Mesenchymal stem cell (in vitro differentiated cells and primary cell): ENCODE data around the gene STARD3.

Experiments used
- DNase-seq: peaks from one replicate; pipeline ENCODE4 v3.0.0-alpha.2; 2013
- H2AFZ ChIP-seq: one replicate; pipeline ENCODE4 v1.6.1; 2013; ENCODE audit warnings: low read depth, mild to moderate bottlenecking, control low read depth, inconsistent platforms, low read length, moderate library complexity
- H2AK5ac ChIP-seq: 2 replicates; pipeline ENCODE4 v1.6.1; 2013; ENCODE audit warnings: low read length, moderate library complexity, mild to moderate bottlenecking, inconsistent platforms; ENCODE audit not compliant: severe bottlenecking
- H2BK120ac ChIP-seq: one replicate; pipeline ENCODE4 v1.6.1; 2013; ENCODE audit warnings: low read depth, mild to moderate bottlenecking, inconsistent platforms, low read length, moderate library complexity
- H2BK12ac ChIP-seq, 2 experiments: one replicate each; pipeline ENCODE4 v1.6.1; 2013; ENCODE audit warnings: inconsistent platforms in 2 of 2, low read length in 2 of 2, mild to moderate bottlenecking in 2 of 2, moderate library complexity in 2 of 2, control low read depth in 1 of 2
- H2BK15ac ChIP-seq: one replicate; pipeline ENCODE4 v1.6.1; 2013; ENCODE audit warnings: mild to moderate bottlenecking, low read depth, inconsistent platforms; ENCODE audit not compliant: poor library complexity, severe bottlenecking
- H2BK5ac ChIP-seq: 2 replicates; pipeline ENCODE4 v1.6.1; 2013; ENCODE audit warnings: low read depth, mild to moderate bottlenecking, low read length, control low read depth, inconsistent platforms; ENCODE audit not compliant: poor library complexity, severe bottlenecking
- H3K14ac ChIP-seq, 2 experiments: one replicate each; pipeline ENCODE4 v1.6.1; 2013; ENCODE audit warnings: inconsistent platforms in 2 of 2, low read length in 2 of 2, control low read depth in 1 of 2, mild to moderate bottlenecking in 1 of 2, moderate library complexity in 1 of 2
- H3K18ac ChIP-seq, 2 experiments: one replicate each; pipeline ENCODE4 v1.6.1; 2013; ENCODE audit warnings: inconsistent platforms in 2 of 2, low read length in 2 of 2, control low read depth in 1 of 2, low read depth in 1 of 2, mild to moderate bottlenecking in 1 of 2
- H3K23ac ChIP-seq, 2 experiments: one replicate each; pipeline ENCODE4 v1.6.1; 2013; ENCODE audit warnings: inconsistent platforms in 2 of 2, low read length in 2 of 2, mild to moderate bottlenecking in 2 of 2, moderate library complexity in 2 of 2, control low read depth in 1 of 2
- H3K27ac ChIP-seq: 2 replicates; pipeline ENCODE4 v1.5.1; 2013; ENCODE audit warnings: mild to moderate bottlenecking, moderate library complexity, low read length, control low read depth, inconsistent platforms; ENCODE audit not compliant: poor library complexity, severe bottlenecking
- H3K27me3 ChIP-seq, 2 experiments: 2 replicates each; pipeline versions ENCODE4 v1.6.1 to v1.7.0; 2013; ENCODE audit warnings: low read length in 2 of 2, mild to moderate bottlenecking in 2 of 2, moderate library complexity in 2 of 2, control low read depth in 1 of 2, inconsistent platforms in 1 of 2; ENCODE audit not compliant: control insufficient read depth in 1 of 2, insufficient read depth in 1 of 2
- H3K36me3 ChIP-seq, 2 experiments: 2 replicates each; pipeline versions ENCODE4 v1.6.1 to v1.7.0; 2013; ENCODE audit warnings: low read length in 2 of 2, control low read depth in 1 of 2, inconsistent platforms in 1 of 2, low read depth in 1 of 2, mild to moderate bottlenecking in 1 of 2; ENCODE audit not compliant: insufficient read depth in 2 of 2, control insufficient read depth in 1 of 2
- H3K4ac ChIP-seq, 2 experiments: one replicate each; pipeline ENCODE4 v1.6.1; 2013; ENCODE audit warnings: inconsistent platforms in 2 of 2, low read length in 2 of 2, mild to moderate bottlenecking in 2 of 2, moderate library complexity in 2 of 2, control low read depth in 1 of 2, low read depth in 1 of 2
- H3K4me1 ChIP-seq: 2 replicates; pipeline ENCODE4 v1.6.1; 2013; ENCODE audit warnings: low read depth, low read length, control low read depth; ENCODE audit not compliant: control insufficient read depth, insufficient read depth
- H3K4me2 ChIP-seq: 2 replicates; pipeline ENCODE4 v1.6.1; 2013; ENCODE audit warnings: low read length, mild to moderate bottlenecking, inconsistent platforms; ENCODE audit not compliant: poor library complexity, severe bottlenecking
- H3K4me3 ChIP-seq, 2 experiments: 2 replicates each; pipeline versions ENCODE4 v1.5.1 to v1.7.0; 2013; ENCODE audit warnings: low read length in 2 of 2, mild to moderate bottlenecking in 2 of 2, control low read depth in 1 of 2, low read depth in 1 of 2; ENCODE audit not compliant: insufficient read depth in 1 of 2
- H3K79me1 ChIP-seq: replicated peaks from 2 replicates; pipeline ENCODE4 v1.6.1; 2013; ENCODE audit warnings: mild to moderate bottlenecking, control low read depth, low read length, inconsistent platforms; ENCODE audit not compliant: poor library complexity, severe bottlenecking
- H3K9ac ChIP-seq: 2 replicates; pipeline ENCODE4 v1.7.0; 2013; ENCODE audit warnings: mild to moderate bottlenecking, low read length, moderate library complexity
- H3K9me3 ChIP-seq: 2 replicates; pipeline ENCODE4 v1.7.0; 2013; ENCODE audit warnings: mild to moderate bottlenecking, low read length; ENCODE audit not compliant: control insufficient read depth
- H4K8ac ChIP-seq: one replicate; pipeline ENCODE4 v1.6.1; 2013; ENCODE audit warnings: inconsistent platforms, mild to moderate bottlenecking, low read length, moderate library complexity
- H4K91ac ChIP-seq: one replicate; pipeline ENCODE4 v1.6.1; 2013; ENCODE audit warnings: mild to moderate bottlenecking, low read length, inconsistent platforms
- WGBS: methylation state at CpG from one replicate; pipeline ENCODE4 v1.1.7; 2013; ENCODE audit warnings: mixed read lengths; 5-methylcytosine and 5-hydroxymethylcytosine counted together

Gene STARD3

GRCh38 chr17:39683295-39683939 lies 46.5 kb downstream of the STARD3 start:
- no peak overlapping the region for H2BK15ac ChIP-seq
- H3K27ac ChIP-seq, result no peak overlapping the region
- no peaks in the 10 kb centered on the region for H3K9me3 ChIP-seq
- no peaks in the 10 kb centered on the region for H3K27me3 ChIP-seq
- H2BK5ac ChIP-seq, result no peak overlapping the region
- WGBS, result 91% methylated on average over 8 of the region's 9 CpGs
- H3K18ac ChIP-seq, result no peak overlapping the region
- H3K4me3 ChIP-seq, result no peak overlapping the region
- no peak overlapping the region for H4K91ac ChIP-seq
- no peak overlapping the region for H3K9ac ChIP-seq
- peaks cover 2% of the 10 kb centered on the region for H3K4me1 ChIP-seq
- H2AK5ac ChIP-seq, result no peak overlapping the region
- H2AFZ ChIP-seq, result no peak overlapping the region
- no peaks in the 10 kb centered on the region for H3K79me1 ChIP-seq
- no peak overlapping the region for H3K4ac ChIP-seq
- H3K36me3 ChIP-seq, result peaks cover 26 to 33% of the 10 kb centered on the region in 2 experiments
- H3K14ac ChIP-seq, result no peak overlapping the region
- no peak overlapping the region for H3K23ac ChIP-seq
- H2BK120ac ChIP-seq, result no peak overlapping the region
- no peak overlapping the region for H2BK12ac ChIP-seq
- no peak overlapping the region for H4K8ac ChIP-seq
- no peak overlapping the region for H3K4me2 ChIP-seq
- DNase-seq, result no peak

- no peak overlapping the region for H2BK15ac ChIP-seq
- H2BK12ac ChIP-seq, result no peak overlapping the region
- H3K4me2 ChIP-seq, result no peak overlapping the region
- H3K14ac ChIP-seq, result no peak overlapping the region
- H2AK5ac ChIP-seq, result no peak overlapping the region
- no peak for DNase-seq
- no peak overlapping the region for H3K27ac ChIP-seq
- H2BK5ac ChIP-seq, result no peak overlapping the region
- no peak overlapping the region for H3K9ac ChIP-seq
- no peak overlapping the region for H2AFZ ChIP-seq
- H3K4ac ChIP-seq, result no peak overlapping the region
- H3K27me3 ChIP-seq, result no peaks in the 10 kb centered on the region
- peaks cover 4% of the 10 kb centered on the region for H3K4me1 ChIP-seq
- no peak overlapping the region for H3K4me3 ChIP-seq
- 95% methylated on average over 12 of the region's 12 CpGs for WGBS
- no peaks in the 10 kb centered on the region for H3K79me1 ChIP-seq
- no peak overlapping the region for H4K8ac ChIP-seq
- H3K23ac ChIP-seq, result no peak overlapping the region
- no peaks in the 10 kb centered on the region for H3K9me3 ChIP-seq
- no peak overlapping the region for H4K91ac ChIP-seq
- no peak overlapping the region for H2BK120ac ChIP-seq
- no peak overlapping the region for H3K18ac ChIP-seq
- H3K36me3 ChIP-seq, result peaks cover 26 to 27% of the 10 kb centered on the region in 2 experiments
Observed at GRCh38 chr17:39684369-39685192, 47.6 kb downstream of the STARD3 start.

GRCh38 chr17:39687101-39687545 lies 50.2 kb downstream of the STARD3 start:
- H2BK120ac ChIP-seq, result no peak overlapping the region
- peak overlapping the region; percentile 88 for H4K8ac ChIP-seq
- peak overlapping the region in 1 of 2 experiments; percentile 80 for H3K4me3 ChIP-seq
- H3K4me1 ChIP-seq, result peaks cover 4% of the 10 kb centered on the region
- H3K9me3 ChIP-seq, result no peaks in the 10 kb centered on the region
- no peak overlapping the region for H2BK12ac ChIP-seq
- peak overlapping the region; percentile 72 for H2AFZ ChIP-seq
- H3K4ac ChIP-seq, result peak overlapping the region in 1 of 2 experiments; percentile 73
- H3K36me3 ChIP-seq, result peaks cover 14 to 18% of the 10 kb centered on the region in 2 experiments
- no peak for DNase-seq
- no peak overlapping the region for H2BK5ac ChIP-seq
- 52% methylated on average over 6 of the region's 6 CpGs for WGBS
- peak overlapping the region; percentile 68 for H3K4me2 ChIP-seq
- H4K91ac ChIP-seq, result no peak overlapping the region
- H3K14ac ChIP-seq, result no peak overlapping the region
- no peak overlapping the region for H3K23ac ChIP-seq
- peak overlapping the region; percentile 88 for H3K27ac ChIP-seq
- H2AK5ac ChIP-seq, result peak overlapping the region; percentile 60
- H3K18ac ChIP-seq, result no peak overlapping the region
- H3K9ac ChIP-seq, result no peak overlapping the region
- H3K27me3 ChIP-seq, result no peaks in the 10 kb centered on the region
- no peaks in the 10 kb centered on the region for H3K79me1 ChIP-seq
- peak overlapping the region; percentile 60 for H2BK15ac ChIP-seq
